HG03558 (cell line): ENCODE results near the gene CLBA1.
"Not testable (repeated sequence)": the region's sequence is repeated elsewhere in the genome, so short reads cannot be mapped to it uniquely, and the experiment has no call there.

ENCODE experiments used
- ATAC-seq: cut with Tn5 transposase; IDR thresholded peaks from one replicate; pipeline ENCODE4 v1.9.1; 2021; ENCODE audit warnings: moderate number of reproducible peaks; ENCODE audit not compliant: unreplicated experiment; ENCODE audit errors: extremely low read depth

The CLBA1 gene

GRCh38 chr14:104985675-104986486 is at the start of gene CLBA1:
CLBA1 (plus strand) TSS chr14:104985788; CDS start chr14:104986432, 644 bp downstream.
- ATAC-seq = peak; percentile 76

- no peak for ATAC-seq
Measured at GRCh38 chr14:104935955-104936354, 49.6 kb upstream of the CLBA1 start.

- no peak for ATAC-seq
Measured at GRCh38 chr14:104936361-104937155, 49.0 kb upstream of the CLBA1 start.

GRCh38 chr14:104937161-104937560 is 48.4 kb upstream of the CLBA1 start:
- ATAC-seq = no peak

- no peak for ATAC-seq
Measured at GRCh38 chr14:104937694-104938365, 47.8 kb upstream of the CLBA1 start.

- ATAC-seq = no peak
Measured at GRCh38 chr14:104938436-104938835, 47.2 kb upstream of the CLBA1 start.

- no peak for ATAC-seq
Measured at GRCh38 chr14:104938960-104939359, 46.6 kb upstream of the CLBA1 start.

- ATAC-seq = no peak
Measured at GRCh38 chr14:104939666-104940410, 45.8 kb upstream of the CLBA1 start.

- ATAC-seq = no peak
Measured at GRCh38 chr14:104940526-104941150, 45.0 kb upstream of the CLBA1 start.

- ATAC-seq = no peak
Measured at GRCh38 chr14:104941508-104942365, 43.9 kb upstream of the CLBA1 start.

- ATAC-seq = no peak
Measured at GRCh38 chr14:104942586-104942985, 43.0 kb upstream of the CLBA1 start.

- not testable (repeated sequence) for ATAC-seq
Measured at GRCh38 chr14:104943216-104944015, 42.2 kb upstream of the CLBA1 start.

- ATAC-seq = not testable (repeated sequence)
Measured at GRCh38 chr14:104944016-104944308, 41.6 kb upstream of the CLBA1 start.

- not testable (repeated sequence) for ATAC-seq
Measured at GRCh38 chr14:104944436-104945205, 41.0 kb upstream of the CLBA1 start.

- ATAC-seq = not testable (repeated sequence)
Measured at GRCh38 chr14:104945266-104945665, 40.3 kb upstream of the CLBA1 start.

GRCh38 chr14:104945986-104946965 is 39.3 kb upstream of the CLBA1 start:
- ATAC-seq = not testable (repeated sequence)
